SJSA1 (cell line): ENCODE measurements around the gene C1GALT1. TPM values are rescaled to one million over a fixed set of nuclear protein-coding genes. Genes with fewer than 3 reads are reported as not detected.

Experiments
- DNase-seq, 2 experiments: peaks; one replicate each; pipeline ENCODE4 v3.0.0-alpha.2; 2015 to 2020; ENCODE audit warnings: low spot score in 2 of 2, low read depth in 1 of 2
- H3K27ac ChIP-seq: fragments of 250-450 bp; sonication (Bioruptor Pico); 2 replicates; pipeline ENCODE4 v1.5.1; 2020; ENCODE audit warnings: mild to moderate bottlenecking, moderate library complexity
- H3K27me3 ChIP-seq: fragments of 250-450 bp; sonication (Bioruptor Pico); replicated peaks from 2 replicates; pipeline ENCODE4 v1.5.1; 2020; ENCODE audit warnings: mild to moderate bottlenecking, moderate library complexity
- H3K36me3 ChIP-seq: fragments of 250-450 bp; sonication (Bioruptor Pico); 2 replicates; pipeline ENCODE4 v1.5.1; 2020; ENCODE audit warnings: mild to moderate bottlenecking
- H3K4me1 ChIP-seq: fragments of 250-450 bp; sonication (Bioruptor Pico); replicated peaks from 2 replicates; pipeline ENCODE4 v1.6.1; 2021; ENCODE audit warnings: mild to moderate bottlenecking
- H3K4me3 ChIP-seq: fragments of 250-450 bp; sonication (Bioruptor Pico); 2 replicates; pipeline ENCODE4 v1.5.1; 2020; ENCODE audit warnings: mild to moderate bottlenecking
- H3K9me3 ChIP-seq: fragments of 250-450 bp; sonication (Bioruptor Pico); replicated peaks from 2 replicates; pipeline ENCODE4 v1.5.1; 2020; ENCODE audit warnings: mild to moderate bottlenecking
- total RNA-seq: library from RNA; depleted of rRNA; stranded (reverse); fragments of >200 nt; shearing (Covaris generic); gene quantifications from 2 replicates; pipeline ENCODE4 v1.2.3, GENCODE V29; 2014

Gene C1GALT1
- total RNA-seq, 1 experiment from 2014 or later, result 66.0 TPM

- H3K4me1 ChIP-seq, result peaks cover 6% of the 10 kb centered on the region; the same call in 1 of the 2 replicates
- H3K27me3 ChIP-seq, result no peaks in the 10 kb centered on the region
- H3K9me3 ChIP-seq, result no peaks in the 10 kb centered on the region
- DNase-seq, result no peak
- 0 out of 2 replicates have a peak, but pooled peaks cover 4% of the 10 kb centered on the region for H3K36me3 ChIP-seq
- no peak overlapping the region for H3K4me3 ChIP-seq
- no peak overlapping the region for H3K27ac ChIP-seq
Observed at GRCh38 chr7:7219216-7219615, 36.9 kb downstream of the C1GALT1 start.

GRCh38 chr7:7220821-7221220 is 38.5 kb downstream of the C1GALT1 start:
- DNase-seq, result no peak
- H3K36me3 ChIP-seq, result 0 out of 2 replicates have a peak, but pooled peaks cover 4% of the 10 kb centered on the region
- H3K4me1 ChIP-seq, result peaks cover 6% of the 10 kb centered on the region; the same call in 1 of the 2 replicates
- H3K27me3 ChIP-seq, result no peaks in the 10 kb centered on the region
- no peaks in the 10 kb centered on the region for H3K9me3 ChIP-seq
- no peak overlapping the region for H3K27ac ChIP-seq
- no peak overlapping the region for H3K4me3 ChIP-seq

GRCh38 chr7:7221599-7222038 is 39.3 kb downstream of the C1GALT1 start:
- Histone ChIP-seq H3K9me3 (no peaks in the 10 kb centered on the region), H3K27ac (no peak overlapping the region), H3K4me3 (no peak overlapping the region), H3K4me1 (peaks cover 6% of the 10 kb centered on the region; the same call in 1 of the 2 replicates), H3K36me3 (0 out of 2 replicates have a peak, but pooled peaks cover 3% of the 10 kb centered on the region), H3K27me3 (no peaks in the 10 kb centered on the region)
- DNase-seq, result no peak

- no peak for DNase-seq
- H3K4me3 ChIP-seq, result no peak overlapping the region
Observed at GRCh38 chr7:7223250-7223649, 40.9 kb downstream of the C1GALT1 start.

GRCh38 chr7:7226407-7226806 is 44.1 kb downstream of the C1GALT1 start:
- no peak for DNase-seq
- H3K27me3 ChIP-seq, result no peaks in the 10 kb centered on the region
- H3K9me3 ChIP-seq, result no peaks in the 10 kb centered on the region
- H3K4me3 ChIP-seq, result no peak overlapping the region
- H3K36me3 ChIP-seq, result no peaks in the 10 kb centered on the region
- H3K27ac ChIP-seq, result no peak overlapping the region
- H3K4me1 ChIP-seq, result peaks cover 5% of the 10 kb centered on the region; the same call in 1 of the 2 replicates

More at GRCh38 chr7:7223250-7223649, 40.9 kb downstream of the C1GALT1 start:
- no peaks in the 10 kb centered on the region for H3K9me3 ChIP-seq
- H3K36me3 ChIP-seq, result no peaks in the 10 kb centered on the region
- H3K4me1 ChIP-seq, result peaks cover 6% of the 10 kb centered on the region; the same call in 1 of the 2 replicates
- H3K27ac ChIP-seq, result no peak overlapping the region
- H3K27me3 ChIP-seq, result no peaks in the 10 kb centered on the region

GRCh38 chr7:7228472-7228871 is 46.1 kb downstream of the C1GALT1 start:
- H3K4me1 ChIP-seq, result no peaks in the 10 kb centered on the region
- no peak overlapping the region for H3K27ac ChIP-seq
- no peak for DNase-seq
- no peaks in the 10 kb centered on the region for H3K36me3 ChIP-seq
- H3K9me3 ChIP-seq, result no peaks in the 10 kb centered on the region
- H3K4me3 ChIP-seq, result no peak overlapping the region
- no peaks in the 10 kb centered on the region for H3K27me3 ChIP-seq

- Histone ChIP-seq H3K4me3 (no peak overlapping the region), H3K27ac (no peak overlapping the region), H3K4me1 (no peaks in the 10 kb centered on the region), H3K9me3 (no peaks in the 10 kb centered on the region), H3K27me3 (no peaks in the 10 kb centered on the region), H3K36me3 (no peaks in the 10 kb centered on the region)
- DNase-seq, result no peak
Observed at GRCh38 chr7:7228967-7229366, 46.6 kb downstream of the C1GALT1 start.

GRCh38 chr7:7231000-7231399 is 48.7 kb downstream of the C1GALT1 start:
- DNase-seq, result no peak
- H3K36me3 ChIP-seq, result peaks cover 3% of the 10 kb centered on the region; the same call in 1 of the 2 replicates

GRCh38 chr7:7231865-7232264 is 49.5 kb downstream of the C1GALT1 start:
- no peaks in the 10 kb centered on the region; the same call in 1 of the 2 replicates for H3K4me1 ChIP-seq
- no peaks in the 10 kb centered on the region for H3K27me3 ChIP-seq
- no peak overlapping the region for H3K4me3 ChIP-seq
- no peak for DNase-seq
- peaks cover 3% of the 10 kb centered on the region; the same call in 1 of the 2 replicates for H3K36me3 ChIP-seq
- H3K9me3 ChIP-seq, result no peaks in the 10 kb centered on the region
- no peak overlapping the region for H3K27ac ChIP-seq

More at GRCh38 chr7:7231000-7231399, 48.7 kb downstream of the C1GALT1 start:
- H3K9me3 ChIP-seq, result no peaks in the 10 kb centered on the region
- no peak overlapping the region for H3K4me3 ChIP-seq
- H3K27me3 ChIP-seq, result no peaks in the 10 kb centered on the region
- no peaks in the 10 kb centered on the region; the same call in 1 of the 2 replicates for H3K4me1 ChIP-seq
- no peak overlapping the region for H3K27ac ChIP-seq

GRCh38 chr7:7235347-7235746 is 53.0 kb downstream of the C1GALT1 start:
- DNase-seq, result no peak
- H3K27me3 ChIP-seq, result no peaks in the 10 kb centered on the region
- H3K4me1 ChIP-seq, result no peaks in the 10 kb centered on the region; the same call in 1 of the 2 replicates
- H3K27ac ChIP-seq, result no peak overlapping the region
- H3K9me3 ChIP-seq, result no peaks in the 10 kb centered on the region
- peaks cover 13% of the 10 kb centered on the region for H3K36me3 ChIP-seq
- H3K4me3 ChIP-seq, result no peak overlapping the region

- Histone ChIP-seq H3K27me3 (no peaks in the 10 kb centered on the region), H3K9me3 (no peaks in the 10 kb centered on the region), H3K36me3 (peaks cover 13% of the 10 kb centered on the region), H3K4me1 (no peaks in the 10 kb centered on the region; the same call in 1 of the 2 replicates), H3K4me3 (no peak overlapping the region), H3K27ac (no peak overlapping the region)
- DNase-seq, result no peak
Observed at GRCh38 chr7:7236041-7236440, 53.7 kb downstream of the C1GALT1 start.

GRCh38 chr7:7237201-7237977 is 55.0 kb downstream of the C1GALT1 start:
- Histone ChIP-seq H3K4me1 (no peaks in the 10 kb centered on the region; the same call in 1 of the 2 replicates), H3K27ac (no peak overlapping the region), H3K36me3 (peaks cover 13% of the 10 kb centered on the region), H3K27me3 (no peaks in the 10 kb centered on the region), H3K4me3 (no peak overlapping the region), H3K9me3 (no peaks in the 10 kb centered on the region)
- no peak for DNase-seq

- H3K4me1 ChIP-seq, result no peaks in the 10 kb centered on the region; the same call in 1 of the 2 replicates
- H3K9me3 ChIP-seq, result no peaks in the 10 kb centered on the region
- no peaks in the 10 kb centered on the region for H3K27me3 ChIP-seq
- no peak overlapping the region for H3K27ac ChIP-seq
- no peak overlapping the region for H3K4me3 ChIP-seq
- H3K36me3 ChIP-seq, result peaks cover 13% of the 10 kb centered on the region
- no peak for DNase-seq
Observed at GRCh38 chr7:7237978-7238267, 55.6 kb downstream of the C1GALT1 start.

GRCh38 chr7:7239346-7239745 is 57.0 kb downstream of the C1GALT1 start:
- H3K27ac ChIP-seq, result no peak overlapping the region
- H3K4me3 ChIP-seq, result no peak overlapping the region
- no peaks in the 10 kb centered on the region; the same call in 1 of the 2 replicates for H3K4me1 ChIP-seq
- no peak for DNase-seq
- H3K36me3 ChIP-seq, result peaks cover 13% of the 10 kb centered on the region
- no peaks in the 10 kb centered on the region for H3K27me3 ChIP-seq
- H3K9me3 ChIP-seq, result no peaks in the 10 kb centered on the region
